Stimulated activated CD8-positive, alpha-beta memory T cell treated with anti-CD3 and anti-CD28 coated beads, Interleukin-7, amount 100 ng/mL, for 4 hours (primary cell): ENCODE data around the gene SEMG1.

Experiments used
- DNase-seq, 2 donors: peaks; one replicate each; pipeline ENCODE4 v3.0.0-alpha.2; 2020; ENCODE audit warnings: low read depth in 2 of 2

The SEMG1 gene

GRCh38 chr20:45221076-45221475 lies 14.2 kb downstream of the SEMG1 start, which contains the start of gene SEMG2:
TSS of gene SEMG2 (plus strand) at chr20:45221373. CDS start at chr20:45221390, 17 bp downstream.
- DNase-seq = no peak

- no peak for DNase-seq
These were observed 16.3 kb downstream of the SEMG1 start for GRCh38 chr20:45223136-45223535.

- DNase-seq = no peak
These were observed 19.5 kb downstream of the SEMG1 start for GRCh38 chr20:45226287-45226686.

- DNase-seq = peak in 1 of 2 donors; percentile 6
These were observed 22.6 kb downstream of the SEMG1 start for GRCh38 chr20:45229264-45230056.

GRCh38 chr20:45230631-45231030 lies 23.8 kb downstream of the SEMG1 start:
- DNase-seq = no peak

GRCh38 chr20:45235995-45236394 lies 29.2 kb downstream of the SEMG1 start:
- no peak for DNase-seq

GRCh38 chr20:45238139-45238538 lies 31.3 kb downstream of the SEMG1 start:
- no peak for DNase-seq

GRCh38 chr20:45246109-45246508 lies 39.3 kb downstream of the SEMG1 start:
- no peak for DNase-seq

GRCh38 chr20:45247865-45248264 lies 41.0 kb downstream of the SEMG1 start:
- no peak for DNase-seq

- DNase-seq = no peak
These were observed 41.8 kb downstream of the SEMG1 start for GRCh38 chr20:45248609-45249008.

- no peak for DNase-seq
These were observed 45.2 kb downstream of the SEMG1 start for GRCh38 chr20:45251884-45252560.

- no peak for DNase-seq
These were observed 46.4 kb downstream of the SEMG1 start for GRCh38 chr20:45253261-45253660.

GRCh38 chr20:45254383-45255262 lies 47.8 kb downstream of the SEMG1 start, which contains the start of gene SLPI:
TSS of gene SLPI (minus strand) at chr20:45254564. CDS start at chr20:45254543, 21 bp downstream.
- DNase-seq = no peak

GRCh38 chr20:45257161-45257560 lies 50.3 kb downstream of the SEMG1 start:
- no peak for DNase-seq

GRCh38 chr20:45257711-45258110 lies 50.9 kb downstream of the SEMG1 start:
- no peak for DNase-seq

- DNase-seq = no peak
These were observed 51.4 kb downstream of the SEMG1 start for GRCh38 chr20:45258259-45258658.

- DNase-seq = no peak
These were observed 51.8 kb downstream of the SEMG1 start for GRCh38 chr20:45258664-45259063.
